ENCODE results near the gene CCDC117.

DNA sequence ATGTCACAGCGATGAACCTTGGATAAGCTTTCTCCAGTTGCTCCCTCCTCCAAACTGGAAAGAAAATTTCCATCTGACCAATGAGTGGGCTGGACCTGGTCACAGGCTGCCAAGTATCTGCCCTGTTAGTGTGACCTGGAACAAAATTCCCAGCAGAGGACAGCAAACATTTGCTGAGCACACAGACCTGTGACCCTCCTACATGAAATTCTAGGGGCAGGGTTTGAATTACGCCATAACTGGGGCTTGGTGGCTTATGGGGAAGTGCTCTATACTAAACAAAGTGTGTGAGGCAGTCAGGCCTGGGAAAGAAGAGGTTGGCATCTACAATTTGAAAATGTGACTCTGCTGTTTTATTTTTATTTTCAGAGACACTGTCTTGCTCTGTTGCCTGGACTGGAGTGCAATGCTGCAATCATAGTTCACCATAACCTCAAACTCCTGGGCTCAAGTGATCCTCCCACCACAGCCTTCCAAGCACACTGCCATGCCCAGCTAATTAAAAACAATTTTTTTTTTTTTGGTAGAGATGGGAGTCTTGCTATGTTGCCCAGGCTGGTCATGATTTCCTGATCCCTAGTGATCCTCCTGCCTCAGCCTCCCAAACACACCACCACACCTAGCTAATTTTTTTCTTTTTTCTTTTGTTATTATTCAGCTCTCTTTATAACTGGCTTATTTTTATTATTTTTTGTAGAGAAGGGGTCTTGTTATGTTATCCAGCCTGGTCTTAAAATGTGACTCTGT lies 41.5 kb downstream of the CCDC117 start:
- TF ChIP-seq POLR2A (IDR thresholded peaks at IDR 0.05), result no peak
- TF ChIP-seq, protein P1, sequence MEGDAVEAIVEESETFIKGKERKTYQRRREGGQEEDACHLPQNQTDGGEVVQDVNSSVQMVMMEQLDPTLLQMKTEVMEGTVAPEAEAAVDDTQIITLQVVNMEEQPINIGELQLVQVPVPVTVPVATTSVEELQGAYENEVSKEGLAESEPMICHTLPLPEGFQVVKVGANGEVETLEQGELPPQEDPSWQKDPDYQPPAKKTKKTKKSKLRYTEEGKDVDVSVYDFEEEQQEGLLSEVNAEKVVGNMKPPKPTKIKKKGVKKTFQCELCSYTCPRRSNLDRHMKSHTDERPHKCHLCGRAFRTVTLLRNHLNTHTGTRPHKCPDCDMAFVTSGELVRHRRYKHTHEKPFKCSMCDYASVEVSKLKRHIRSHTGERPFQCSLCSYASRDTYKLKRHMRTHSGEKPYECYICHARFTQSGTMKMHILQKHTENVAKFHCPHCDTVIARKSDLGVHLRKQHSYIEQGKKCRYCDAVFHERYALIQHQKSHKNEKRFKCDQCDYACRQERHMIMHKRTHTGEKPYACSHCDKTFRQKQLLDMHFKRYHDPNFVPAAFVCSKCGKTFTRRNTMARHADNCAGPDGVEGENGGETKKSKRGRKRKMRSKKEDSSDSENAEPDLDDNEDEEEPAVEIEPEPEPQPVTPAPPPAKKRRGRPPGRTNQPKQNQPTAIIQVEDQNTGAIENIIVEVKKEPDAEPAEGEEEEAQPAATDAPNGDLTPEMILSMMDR (IDR thresholded peaks at IDR 0.05), result no peak
